HUDEP-2 (cell line): ENCODE measurements around the gene CDKL2.
"Not testable (repeated sequence)": the region's sequence is repeated elsewhere in the genome, so short reads cannot be mapped to it uniquely, and the experiment has no call there.

Source experiments
- DNase-seq, 76 experiments: peaks; one replicate each; lab custom pipeline; 2025; ENCODE audit not compliant: unreplicated experiment in 76 of 76; lab: John Stamatoyannopoulos, UW

CDKL2 gene

GRCh38 chr4:75557696-75558095 is 72.6 kb downstream of the CDKL2 start:
- DNase-seq = no peak

- no peak for DNase-seq
Observed at GRCh38 chr4:75555294-75556164, 74.8 kb downstream of the CDKL2 start, which contains the start of gene ODAPH. TSS of gene ODAPH (plus strand) at chr4:75556066. CDS start at chr4:75556083, 17 bp downstream.

GRCh38 chr4:75552452-75552851 is 77.9 kb downstream of the CDKL2 start:
- no peak for DNase-seq

- no peak for DNase-seq
Observed at GRCh38 chr4:75549019-75549418, 81.3 kb downstream of the CDKL2 start.

GRCh38 chr4:75547647-75548387 is 82.5 kb downstream of the CDKL2 start:
- DNase-seq = peak in 1 of 76 experiments; percentile 3

GRCh38 chr4:75545526-75545925 is 84.8 kb downstream of the CDKL2 start:
- no peak for DNase-seq

GRCh38 chr4:75544870-75545269 is 85.5 kb downstream of the CDKL2 start:
- DNase-seq = no peak

- not testable (repeated sequence) for DNase-seq
Observed at GRCh38 chr4:75544220-75544619, 86.1 kb downstream of the CDKL2 start.

- no peak for DNase-seq
Observed at GRCh38 chr4:75542824-75543223, 87.5 kb downstream of the CDKL2 start.

GRCh38 chr4:75537308-75537707 is 93.0 kb downstream of the CDKL2 start:
- DNase-seq = not testable (repeated sequence)

GRCh38 chr4:75533926-75534325 is 96.4 kb downstream of the CDKL2 start:
- not testable (repeated sequence) for DNase-seq

GRCh38 chr4:75533339-75533887 is 96.9 kb downstream of the CDKL2 start:
- not testable (repeated sequence) for DNase-seq

- DNase-seq = not testable (repeated sequence)
Observed at GRCh38 chr4:75531536-75532143, 98.7 kb downstream of the CDKL2 start.

GRCh38 chr4:75530556-75531322 is 99.6 kb downstream of the CDKL2 start:
- DNase-seq = no peak
